ENCODE data around the gene KCNJ5. TPM values are rescaled to one million over a fixed set of nuclear protein-coding genes. Genes with fewer than 3 reads are reported as not detected.

Gene KCNJ5
- total and polyA plus RNA-seq, 7 experiments from 2014 or later, result 0.11 to 0.24 (median 0.17) TPM; not detected in 4

DNA sequence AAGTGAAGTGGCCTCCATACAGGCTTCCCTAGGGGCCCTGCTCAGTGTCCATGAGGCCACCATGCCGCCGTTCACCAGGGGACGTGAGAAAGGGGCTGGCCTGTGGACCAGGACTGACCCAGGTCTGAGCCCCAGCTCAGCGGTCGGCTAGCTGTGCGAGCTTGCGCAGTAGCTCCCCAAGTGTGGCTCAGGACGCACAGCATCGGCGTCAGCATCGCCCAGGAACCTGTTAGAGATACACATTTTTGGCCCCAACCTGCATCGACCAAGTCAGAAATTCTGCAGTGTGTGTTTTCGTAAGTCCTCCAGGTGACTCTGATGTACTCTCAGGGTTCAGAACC, 51.1 kb downstream of the KCNJ5 start:
- H3K36me3 ChIP-seq (ENCODE audit: control insufficient read depth in 2 of 3, insufficient read depth in 3 of 3, low read length in 3 of 3), result no peaks in the 10 kb centered on the region
- CTCF ChIA-PET, result no interaction called here
- H3K9me3 Mint-ChIP-seq, result no peaks in the 10 kb centered on the region
- H3K36me3 Mint-ChIP-seq, result no peaks in the 10 kb centered on the region
- H3K9me3 ChIP-seq (ENCODE audit: control insufficient read depth in 2 of 3, low read length in 3 of 3), result no peaks in the 10 kb centered on the region
- POLR2A ChIA-PET, result no interaction called here
- no peak for ATAC-seq
- H3K27ac ChIP-seq (ENCODE audit: low read depth, low read length), result no peak overlapping the region
- no peaks in the 10 kb centered on the region for H3K27me3 ChIP-seq (ENCODE audit: control insufficient read depth in 2 of 2, insufficient read depth in 2 of 2, low read length in 2 of 2)
- no peak for DNase-seq
- H3K4me3 Mint-ChIP-seq, result no peak overlapping the region
- no peak overlapping the region for H3K4me3 ChIP-seq (ENCODE audit: low read length)
- peaks cover 0 to 26% (median 6%) of the 10 kb centered on the region in 5 donors for H3K27me3 Mint-ChIP-seq
- H3K4me1 Mint-ChIP-seq, result no peaks in the 10 kb centered on the region
- H3K4me1 ChIP-seq (ENCODE audit: control insufficient read depth in 2 of 2, insufficient read depth in 2 of 2, low read length in 2 of 2), result no peaks in the 10 kb centered on the region
- intact Hi-C loops (cut with micrococcal nuclease), result no loop called here
- H3K27ac Mint-ChIP-seq, result no peak overlapping the region

DNA sequence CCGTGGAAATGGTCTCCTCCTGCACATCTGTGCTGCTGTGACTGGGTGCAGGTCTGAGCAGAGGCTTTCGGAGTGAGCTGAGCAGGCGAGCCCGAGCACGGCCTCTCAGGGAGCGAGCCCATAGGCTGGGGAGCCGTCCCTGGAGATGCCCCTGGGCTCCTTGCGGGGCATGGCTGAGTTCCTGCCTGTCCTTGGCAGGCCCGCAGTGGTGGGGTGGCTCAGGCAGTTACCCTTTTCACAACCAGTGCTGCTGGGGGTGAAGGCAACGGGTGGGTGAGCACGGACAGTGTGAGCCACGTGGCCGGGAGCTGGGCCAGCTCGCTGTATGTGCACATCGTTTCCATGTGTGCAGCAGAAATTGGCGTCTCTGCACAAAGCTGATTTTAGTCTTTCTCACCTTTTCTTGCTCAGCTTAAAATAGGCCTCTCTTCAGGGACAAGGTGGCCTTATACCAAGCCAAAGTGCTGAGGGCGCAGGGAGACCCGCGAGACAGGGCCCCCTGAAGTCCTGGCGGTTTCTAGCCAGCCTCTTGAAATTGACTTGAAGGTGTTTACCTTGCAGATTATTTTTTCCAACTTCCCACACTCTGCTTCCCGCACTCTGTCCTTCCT, 51.8 kb downstream of the KCNJ5 start, which contains the start of gene TP53AIP1:
TSS of gene TP53AIP1 (minus strand) at position 55 of the 611 bp plus-strand sequence. CDS start 5,053 bp downstream, outside the sequence.
- ChIA-PET POLR2A (no interaction called here), CTCF (no interaction called here)
- Mint-ChIP-seq H3K27me3 (peaks cover 0 to 26% (median 8%) of the 10 kb centered on the region in 5 donors), H3K9me3 (no peaks in the 10 kb centered on the region), H3K36me3 (no peaks in the 10 kb centered on the region), H3K27ac (no peak within 1 kb of the TSS), H3K4me1 (no peaks in the 10 kb centered on the region), H3K4me3 (no peak within 1 kb of the TSS)
- no peaks in the 10 kb centered on the region for H3K9me3 ChIP-seq (ENCODE audit: control insufficient read depth in 2 of 3, low read length in 3 of 3)
- H3K27ac ChIP-seq (ENCODE audit: low read depth, low read length), result no peak within 1 kb of the TSS
- intact Hi-C loops (cut with micrococcal nuclease), result no loop called here
- no peak for ATAC-seq
- no peaks in the 10 kb centered on the region for H3K36me3 ChIP-seq (ENCODE audit: control insufficient read depth in 2 of 3, insufficient read depth in 3 of 3, low read length in 3 of 3)
- no peak for DNase-seq
- no peaks in the 10 kb centered on the region for H3K4me1 ChIP-seq (ENCODE audit: control insufficient read depth in 2 of 2, insufficient read depth in 2 of 2, low read length in 2 of 2)
- H3K4me3 ChIP-seq (ENCODE audit: low read length), result no peak within 1 kb of the TSS
- no peaks in the 10 kb centered on the region for H3K27me3 ChIP-seq (ENCODE audit: control insufficient read depth in 2 of 2, insufficient read depth in 2 of 2, low read length in 2 of 2)

DNA sequence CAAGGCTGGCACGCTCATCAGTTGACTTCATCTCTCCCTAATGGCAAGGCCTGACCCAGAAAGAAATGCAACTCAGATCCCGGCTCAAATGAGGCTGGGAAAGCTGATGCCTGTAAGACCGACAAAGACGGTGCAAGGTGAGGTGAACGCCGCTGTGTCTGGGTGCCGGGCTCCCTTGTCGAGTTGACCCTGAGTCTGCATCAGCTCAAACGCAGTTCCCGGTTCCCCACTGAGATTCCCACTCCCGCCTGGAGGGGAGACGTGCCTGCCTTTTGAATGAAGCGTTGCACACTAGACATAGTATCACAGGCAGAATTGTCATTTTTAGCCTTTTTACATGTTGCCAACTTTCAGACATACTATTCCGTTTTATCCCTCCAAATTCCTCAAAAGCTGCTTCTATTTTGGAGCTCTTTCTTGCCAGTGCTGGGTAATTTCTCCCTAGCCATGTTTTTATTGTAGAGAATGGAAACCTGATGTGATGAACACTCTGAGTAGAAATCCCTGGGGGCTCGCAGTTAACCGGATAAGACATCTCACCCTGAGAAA, 52.3 kb downstream of the KCNJ5 start:
- ChIA-PET CTCF (no interaction called here), POLR2A (no interaction called here)
- intact Hi-C loops (cut with micrococcal nuclease), result no loop called here
- peaks cover 4 to 29% (median 10%) of the 10 kb centered on the region in 5 donors for H3K27me3 Mint-ChIP-seq
- no peaks in the 10 kb centered on the region for H3K36me3 ChIP-seq (ENCODE audit: control insufficient read depth in 2 of 3, insufficient read depth in 3 of 3, low read length in 3 of 3)
- no peak overlapping the region for H3K4me3 Mint-ChIP-seq
- no peaks in the 10 kb centered on the region for H3K4me1 ChIP-seq (ENCODE audit: control insufficient read depth in 2 of 2, insufficient read depth in 2 of 2, low read length in 2 of 2)
- no peak overlapping the region for H3K4me3 ChIP-seq (ENCODE audit: low read length)
- no peaks in the 10 kb centered on the region for H3K9me3 Mint-ChIP-seq
- H3K27ac ChIP-seq (ENCODE audit: low read depth, low read length), result no peak overlapping the region
- ATAC-seq, result no peak
- DNase-seq, result no peak
- H3K9me3 ChIP-seq (ENCODE audit: control insufficient read depth in 2 of 3, low read length in 3 of 3), result no peaks in the 10 kb centered on the region
- H3K27ac Mint-ChIP-seq, result no peak overlapping the region
- H3K27me3 ChIP-seq (ENCODE audit: control insufficient read depth in 2 of 2, insufficient read depth in 2 of 2, low read length in 2 of 2), result no peaks in the 10 kb centered on the region
- no peaks in the 10 kb centered on the region for H3K4me1 Mint-ChIP-seq
- H3K36me3 Mint-ChIP-seq, result no peaks in the 10 kb centered on the region

DNA sequence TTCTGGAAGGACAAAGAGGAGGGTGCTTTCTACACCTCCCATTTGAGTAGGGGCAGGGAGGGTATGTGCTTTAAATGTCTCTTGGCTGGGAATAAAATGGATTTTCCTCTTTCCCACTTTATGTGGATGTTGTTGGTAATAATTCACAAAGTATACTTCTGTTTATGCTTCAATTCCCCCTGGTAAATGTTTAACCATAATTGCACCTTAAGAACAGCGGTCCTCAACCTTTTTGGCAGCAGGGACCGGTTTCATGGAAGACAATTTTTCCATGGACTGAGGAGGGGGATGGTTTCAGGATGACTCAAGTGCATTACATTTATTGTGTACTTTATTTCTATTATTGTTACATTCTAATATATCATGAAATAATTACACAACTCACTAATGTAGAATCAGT, 55.5 kb downstream of the KCNJ5 start:
- Mint-ChIP-seq H3K27me3 (peaks cover 10 to 24% (median 14%) of the 10 kb centered on the region in 5 donors), H3K36me3 (no peaks in the 10 kb centered on the region), H3K9me3 (no peaks in the 10 kb centered on the region), H3K4me1 (no peaks in the 10 kb centered on the region), H3K27ac (no peak overlapping the region), H3K4me3 (no peak overlapping the region)
- no peaks in the 10 kb centered on the region for H3K27me3 ChIP-seq (ENCODE audit: control insufficient read depth in 2 of 2, insufficient read depth in 2 of 2, low read length in 2 of 2)
- H3K4me3 ChIP-seq (ENCODE audit: low read length), result no peak overlapping the region
- H3K9me3 ChIP-seq (ENCODE audit: control insufficient read depth in 2 of 3, low read length in 3 of 3), result no peaks in the 10 kb centered on the region
- POLR2A ChIA-PET, result no interaction called here
- CTCF ChIA-PET, result interaction anchor here (0.6 to 3.1 kb wide), 2 partner anchors 10 to 796 kb away, joined by 3 to 13 read pairs; no protein-coding TSS in a partner anchor
- DNase-seq (no peak), ATAC-seq (no peak)
- H3K27ac ChIP-seq (ENCODE audit: low read depth, low read length), result no peak overlapping the region
- intact Hi-C loops (cut with micrococcal nuclease), result no loop called here
- H3K36me3 ChIP-seq (ENCODE audit: control insufficient read depth in 2 of 3, insufficient read depth in 3 of 3, low read length in 3 of 3), result no peaks in the 10 kb centered on the region
- H3K4me1 ChIP-seq (ENCODE audit: control insufficient read depth in 2 of 2, insufficient read depth in 2 of 2, low read length in 2 of 2), result no peaks in the 10 kb centered on the region

DNA sequence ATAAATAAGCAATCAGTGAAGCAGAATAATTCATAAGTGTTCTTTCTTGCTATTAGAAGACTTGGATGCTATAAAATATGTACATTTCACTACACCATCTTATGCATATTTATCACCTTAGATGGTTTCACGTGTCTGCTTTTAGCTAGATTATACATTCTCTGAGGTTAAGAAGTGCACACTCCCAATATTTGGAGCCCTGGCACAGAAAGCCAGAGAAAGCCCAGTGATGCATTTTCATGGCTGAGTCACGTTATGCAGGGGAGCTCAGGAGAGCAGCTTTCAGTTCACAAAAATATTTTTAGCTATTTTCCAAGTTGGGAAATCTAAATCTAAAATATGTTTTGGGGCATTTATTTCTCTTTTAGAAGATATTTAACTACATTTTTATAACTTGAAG, 56.6 kb downstream of the KCNJ5 start:
- CTCF ChIA-PET, result interaction anchor here (0.7 to 3.1 kb wide), 4 partner anchors 9 to 790 kb away, joined by 3 to 13 read pairs (median 3); no protein-coding TSS in a partner anchor
- no peak overlapping the region for H3K4me3 Mint-ChIP-seq
- POLR2A ChIA-PET, result no interaction called here
- no peak for DNase-seq
- peaks cover 10 to 24% (median 14%) of the 10 kb centered on the region in 5 donors for H3K27me3 Mint-ChIP-seq
- Histone ChIP-seq H3K4me3 (ENCODE audit: low read length) (no peak overlapping the region), H3K4me1 (ENCODE audit: control insufficient read depth in 2 of 2, insufficient read depth in 2 of 2, low read length in 2 of 2) (no peaks in the 10 kb centered on the region), H3K27me3 (ENCODE audit: control insufficient read depth in 2 of 2, insufficient read depth in 2 of 2, low read length in 2 of 2) (no peaks in the 10 kb centered on the region), H3K36me3 (ENCODE audit: control insufficient read depth in 2 of 3, insufficient read depth in 3 of 3, low read length in 3 of 3) (no peaks in the 10 kb centered on the region), H3K9me3 (ENCODE audit: control insufficient read depth in 2 of 3, low read length in 3 of 3) (no peaks in the 10 kb centered on the region), H3K27ac (ENCODE audit: low read depth, low read length) (no peak overlapping the region)
- no peak for ATAC-seq
- intact Hi-C loops (cut with micrococcal nuclease), result no loop called here
- no peak overlapping the region for H3K27ac Mint-ChIP-seq
- no peaks in the 10 kb centered on the region for H3K36me3 Mint-ChIP-seq
- H3K9me3 Mint-ChIP-seq, result no peaks in the 10 kb centered on the region
- no peaks in the 10 kb centered on the region for H3K4me1 Mint-ChIP-seq

DNA sequence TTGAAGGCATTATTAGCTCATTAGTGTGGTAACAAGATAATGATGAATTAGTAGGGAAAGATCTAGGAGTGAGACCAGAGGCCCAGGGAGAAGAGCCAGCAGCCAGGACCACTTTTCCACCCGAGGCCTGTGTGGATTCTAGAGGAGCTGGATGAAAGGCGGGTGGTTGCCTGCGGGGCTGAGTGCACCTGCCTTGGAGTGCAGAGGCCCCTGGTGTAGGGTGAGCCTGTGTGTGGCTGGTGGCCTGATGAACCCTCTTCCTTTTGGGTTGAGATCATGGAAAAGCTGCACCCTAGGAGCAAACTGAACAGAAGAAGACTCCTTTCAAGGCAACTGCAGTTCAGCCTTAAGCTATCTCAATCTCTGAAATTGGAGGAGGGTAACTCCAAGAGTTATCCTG, 57.4 kb downstream of the KCNJ5 start:
- Mint-ChIP-seq H3K36me3 (no peaks in the 10 kb centered on the region), H3K27me3 (peaks cover 10 to 28% (median 14%) of the 10 kb centered on the region in 5 donors), H3K27ac (peak overlapping the region in 1 of 9 donors; percentile 45), H3K4me3 (no peak overlapping the region), H3K4me1 (no peaks in the 10 kb centered on the region), H3K9me3 (no peaks in the 10 kb centered on the region)
- Histone ChIP-seq H3K4me3 (ENCODE audit: low read length) (no peak overlapping the region), H3K27ac (ENCODE audit: low read depth, low read length) (no peak overlapping the region), H3K4me1 (ENCODE audit: control insufficient read depth in 2 of 2, insufficient read depth in 2 of 2, low read length in 2 of 2) (no peaks in the 10 kb centered on the region), H3K27me3 (ENCODE audit: control insufficient read depth in 2 of 2, insufficient read depth in 2 of 2, low read length in 2 of 2) (no peaks in the 10 kb centered on the region), H3K9me3 (ENCODE audit: control insufficient read depth in 2 of 3, low read length in 3 of 3) (no peaks in the 10 kb centered on the region), H3K36me3 (ENCODE audit: control insufficient read depth in 2 of 3, insufficient read depth in 3 of 3, low read length in 3 of 3) (no peaks in the 10 kb centered on the region)
- ChIA-PET CTCF (interaction anchor here (0.7 to 3.1 kb wide), 4 partner anchors 8 to 791 kb away, joined by 3 to 13 read pairs (median 3); no protein-coding TSS in a partner anchor), POLR2A (no interaction called here)
- no peak for ATAC-seq
- intact Hi-C loops (cut with micrococcal nuclease), result no loop called here
- no peak for DNase-seq
